Activated naive CD4-positive, alpha-beta T cell treated with anti-CD3 and anti-CD28 coated beads, Interleukin-2, amount 50 U/mL, for 24 hours (primary cell): ENCODE data around the gene EFL1.
"Not testable (repeated sequence)": the region's sequence is repeated elsewhere in the genome, so short reads cannot be mapped to it uniquely, and the experiment has no call there.

Source experiments
- H3K27ac Mint-ChIP-seq: one replicate; pipeline ENCODE4 v1.8.0; 2021; ENCODE audit warnings: mild to moderate bottlenecking, mixed read lengths
- H3K27me3 Mint-ChIP-seq: one replicate; pipeline ENCODE4 v1.8.0; 2021; ENCODE audit warnings: mixed read lengths
- H3K36me3 Mint-ChIP-seq: one replicate; pipeline ENCODE4 v1.8.0; 2021; ENCODE audit warnings: mixed read lengths
- H3K4me1 Mint-ChIP-seq: one replicate; pipeline ENCODE4 v1.8.0; 2021; ENCODE audit warnings: mixed read lengths
- H3K4me3 Mint-ChIP-seq: one replicate; pipeline ENCODE4 v1.8.0; 2021; ENCODE audit warnings: mild to moderate bottlenecking, mixed read lengths
- H3K9me3 Mint-ChIP-seq: one replicate; pipeline ENCODE4 v1.8.0; 2021; ENCODE audit warnings: mixed read lengths

The EFL1 gene

DNA sequence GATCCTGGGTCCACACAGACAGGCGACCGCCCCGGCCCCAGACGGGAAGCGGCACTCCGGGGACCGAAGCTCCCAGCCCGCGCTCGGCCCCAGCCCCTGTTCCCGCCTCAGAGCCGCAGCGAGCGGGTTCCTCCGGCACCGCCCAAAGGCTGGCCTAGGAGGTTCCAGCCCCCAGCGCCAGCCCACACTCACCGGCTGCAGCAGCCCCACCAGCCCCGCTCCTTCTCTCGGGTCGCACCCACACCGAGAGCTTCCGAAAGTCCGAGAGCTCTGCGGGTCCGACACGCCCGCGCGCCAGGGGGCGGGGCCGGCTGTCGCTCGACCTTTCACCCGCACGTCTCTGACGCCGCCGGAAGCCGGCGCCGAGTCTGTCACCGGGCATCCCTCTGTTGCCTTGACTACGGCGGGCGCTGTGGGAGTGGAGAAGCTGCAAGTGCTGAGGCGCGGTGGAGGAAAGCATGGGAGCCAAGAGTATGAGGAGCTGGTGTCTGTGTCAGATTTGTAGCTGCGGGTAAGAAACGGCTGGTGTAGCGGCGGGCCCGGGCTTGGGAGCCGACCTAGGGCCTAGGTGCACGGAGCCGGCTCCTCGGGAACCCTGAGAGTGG lies at the start of gene EFL1, which contains the start of gene SAXO2:
Gene EFL1, minus strand, starts transcription at position 313 of the 605 bp plus-strand sequence. CDS start 956 bp downstream, outside the sequence.
Gene SAXO2, plus strand, starts transcription at position 397 of the 605 bp plus-strand sequence. Its CDS starts 62 bp downstream, at position 459.
- peak within 1 kb of the TSS; percentile 82 for H3K27ac Mint-ChIP-seq
- peaks cover 13% of the 10 kb centered on the region for H3K36me3 Mint-ChIP-seq
- no peaks in the 10 kb centered on the region for H3K27me3 Mint-ChIP-seq
- no peaks in the 10 kb centered on the region for H3K9me3 Mint-ChIP-seq
- H3K4me1 Mint-ChIP-seq: peaks cover 31% of the 10 kb centered on the region
- peak within 1 kb of the TSS; percentile 92 for H3K4me3 Mint-ChIP-seq

DNA sequence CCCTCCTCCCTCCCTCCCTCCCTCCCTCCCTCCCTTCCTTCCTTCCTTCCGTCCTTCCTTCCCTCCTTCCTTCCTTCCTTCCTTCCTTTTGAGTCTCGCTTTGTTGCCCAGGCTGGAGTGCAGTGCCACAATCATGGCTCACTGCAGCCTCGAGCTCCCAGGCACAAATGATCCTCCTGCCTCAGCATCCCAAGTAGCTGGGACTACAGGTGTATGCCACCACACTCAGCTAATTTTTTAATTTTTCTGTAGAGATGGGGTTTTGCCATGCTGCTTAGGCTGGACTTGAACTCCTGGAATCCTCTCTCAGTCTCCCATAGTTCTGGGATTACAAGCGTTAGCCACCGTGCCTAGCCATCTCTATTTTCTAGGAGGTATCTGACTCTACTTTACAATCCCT lies 48.8 kb upstream of the EFL1 start:
- H3K27ac Mint-ChIP-seq: peak overlapping the region; percentile 70
- H3K9me3 Mint-ChIP-seq, H3K36me3 Mint-ChIP-seq, H3K4me1 Mint-ChIP-seq, H3K4me3 Mint-ChIP-seq, H3K27me3 Mint-ChIP-seq: not testable (repeated sequence)

DNA sequence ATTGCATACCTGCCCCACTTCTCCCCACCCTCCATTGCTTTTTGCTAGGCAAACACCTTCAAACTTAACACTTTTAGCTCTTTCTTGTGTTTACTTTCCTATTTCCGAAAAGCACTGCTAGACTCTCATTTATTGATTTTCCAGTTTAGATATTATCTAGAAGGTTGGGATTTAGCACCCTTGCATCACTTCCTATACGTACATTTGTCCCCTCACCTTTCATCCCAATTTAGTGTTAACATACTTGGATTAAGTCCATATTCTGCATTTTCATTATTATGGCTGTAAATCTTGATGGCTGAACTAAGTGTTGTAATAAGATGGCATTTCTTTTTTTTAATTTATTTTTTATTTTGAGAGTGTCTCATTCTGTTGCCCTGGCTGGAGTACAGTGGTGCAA lies 47.3 kb upstream of the EFL1 start:
- Mint-ChIP-seq H3K9me3 (no peaks in the 10 kb centered on the region), H3K4me3 (no peak overlapping the region), H3K36me3 (peaks cover 6% of the 10 kb centered on the region), H3K27ac (no peak overlapping the region), H3K27me3 (no peaks in the 10 kb centered on the region), H3K4me1 (no peaks in the 10 kb centered on the region)

DNA sequence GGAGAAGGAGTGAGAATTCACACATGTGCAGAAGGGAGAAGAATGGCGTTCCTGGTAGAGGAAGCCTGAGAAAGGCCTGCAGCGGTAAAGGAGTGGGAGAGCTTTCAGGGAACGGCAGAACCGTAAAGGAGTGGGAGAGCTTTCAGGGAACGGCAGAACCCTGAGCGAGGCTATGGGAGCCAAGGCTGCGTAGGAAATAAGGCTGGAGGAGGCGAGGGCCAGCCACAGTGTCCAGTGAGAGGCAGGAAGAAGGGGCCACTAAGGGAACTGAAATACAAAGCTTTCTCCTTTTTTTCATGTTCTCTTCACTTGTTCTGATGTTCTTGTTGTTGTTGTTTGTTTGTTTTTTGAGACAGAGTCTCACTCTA lies 45.2 kb upstream of the EFL1 start:
- Mint-ChIP-seq H3K27me3 (no peaks in the 10 kb centered on the region), H3K27ac (no peak overlapping the region), H3K4me1 (no peaks in the 10 kb centered on the region)

DNA sequence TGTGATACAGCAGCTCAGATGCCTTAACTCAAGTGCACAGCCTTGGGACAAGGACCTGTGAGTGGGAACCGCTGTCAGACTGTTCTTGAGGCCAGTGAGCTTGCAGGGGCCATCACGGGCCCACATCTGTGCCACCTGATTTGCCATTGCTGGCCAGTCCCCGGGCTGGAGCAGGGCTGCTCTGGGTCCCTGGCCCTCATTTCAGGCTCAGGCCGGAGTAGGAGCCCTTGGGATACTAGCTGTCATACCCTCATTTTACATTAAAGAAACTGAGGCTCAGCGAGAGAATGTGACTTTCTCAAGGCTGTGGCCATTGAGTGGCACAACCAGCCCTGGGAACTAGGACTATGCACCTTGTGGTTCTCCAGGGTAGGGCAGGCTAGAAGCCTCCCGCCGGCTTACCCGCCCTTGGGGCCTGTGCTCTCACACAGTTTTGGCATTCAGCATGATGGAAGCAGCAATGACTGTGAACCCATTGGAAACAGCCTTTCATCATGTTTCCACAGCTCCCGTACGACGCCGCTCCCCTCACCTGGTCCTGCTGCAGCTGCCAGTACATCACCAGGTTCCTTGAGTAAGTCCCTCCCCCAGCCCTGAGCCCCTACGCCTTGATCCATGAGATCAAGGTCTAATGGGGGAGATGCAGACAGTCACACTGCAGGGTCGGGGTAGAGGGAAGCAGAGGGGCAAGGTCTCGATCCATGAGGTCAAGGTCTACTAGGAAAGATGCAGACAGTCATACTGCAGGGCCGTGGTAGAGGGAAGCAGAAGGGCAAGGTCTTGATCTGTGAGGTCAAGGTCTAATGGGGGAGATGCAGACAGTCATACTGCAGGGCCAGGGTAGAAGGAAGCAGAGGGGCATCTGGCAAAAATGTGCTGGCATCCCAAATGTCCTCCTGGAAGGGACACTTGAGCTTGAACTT lies 44.5 kb upstream of the EFL1 start:
- Mint-ChIP-seq H3K9me3 (no peaks in the 10 kb centered on the region), H3K4me1 (no peaks in the 10 kb centered on the region), H3K4me3 (no peak overlapping the region), H3K27ac (no peak overlapping the region), H3K36me3 (peaks cover 6% of the 10 kb centered on the region), H3K27me3 (no peaks in the 10 kb centered on the region)

More for the DNA sequence above, 45.2 kb upstream of the EFL1 start:
- Mint-ChIP-seq H3K9me3 (no peaks in the 10 kb centered on the region), H3K4me3 (no peak overlapping the region), H3K36me3 (peaks cover 6% of the 10 kb centered on the region)

DNA sequence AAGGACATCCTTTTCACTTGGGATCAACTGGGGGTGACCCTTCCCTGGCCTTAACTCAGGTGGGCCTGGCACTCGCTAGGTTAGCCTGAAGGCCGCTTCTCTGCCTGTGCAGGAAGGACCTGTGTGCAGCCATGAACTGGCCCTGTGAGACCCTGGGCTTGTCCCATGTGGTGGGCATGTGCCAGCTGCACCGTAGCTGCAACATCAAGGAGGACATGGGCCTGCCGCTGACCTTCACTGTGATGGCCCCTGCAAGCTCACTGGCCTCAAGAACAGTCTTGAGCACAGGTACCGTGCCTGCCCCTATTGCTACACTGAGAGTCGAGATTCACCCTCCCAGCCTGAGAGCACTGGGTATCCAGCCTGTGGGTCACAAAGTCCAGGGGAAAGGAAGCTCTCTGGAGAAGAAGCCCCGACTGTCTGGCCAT lies 43.1 kb upstream of the EFL1 start:
- H3K27me3 Mint-ChIP-seq: no peaks in the 10 kb centered on the region
- H3K4me3 Mint-ChIP-seq: no peak overlapping the region
- no peak overlapping the region for H3K27ac Mint-ChIP-seq
- H3K9me3 Mint-ChIP-seq: no peaks in the 10 kb centered on the region
- no peaks in the 10 kb centered on the region for H3K4me1 Mint-ChIP-seq
- H3K36me3 Mint-ChIP-seq: peaks cover 3% of the 10 kb centered on the region

DNA sequence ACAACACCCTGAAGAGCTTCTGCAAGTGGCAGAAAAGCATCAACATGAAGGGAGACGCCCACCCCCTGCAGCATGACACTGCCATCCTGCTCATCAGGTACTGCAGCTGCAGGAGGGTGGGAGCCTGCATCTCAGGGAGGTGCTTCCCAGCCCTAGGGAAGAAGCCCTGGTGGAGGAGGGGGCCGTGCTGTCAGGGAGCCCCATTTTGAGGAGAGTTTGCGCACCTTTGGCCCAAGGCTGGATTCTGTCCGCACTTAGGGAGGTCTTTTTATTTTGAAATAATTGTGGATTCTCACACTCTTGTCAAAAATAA lies 42.2 kb upstream of the EFL1 start:
- Mint-ChIP-seq H3K9me3 (no peaks in the 10 kb centered on the region), H3K4me1 (no peaks in the 10 kb centered on the region), H3K27me3 (no peaks in the 10 kb centered on the region), H3K4me3 (no peak overlapping the region), H3K36me3 (no peaks in the 10 kb centered on the region), H3K27ac (no peak overlapping the region)

DNA sequence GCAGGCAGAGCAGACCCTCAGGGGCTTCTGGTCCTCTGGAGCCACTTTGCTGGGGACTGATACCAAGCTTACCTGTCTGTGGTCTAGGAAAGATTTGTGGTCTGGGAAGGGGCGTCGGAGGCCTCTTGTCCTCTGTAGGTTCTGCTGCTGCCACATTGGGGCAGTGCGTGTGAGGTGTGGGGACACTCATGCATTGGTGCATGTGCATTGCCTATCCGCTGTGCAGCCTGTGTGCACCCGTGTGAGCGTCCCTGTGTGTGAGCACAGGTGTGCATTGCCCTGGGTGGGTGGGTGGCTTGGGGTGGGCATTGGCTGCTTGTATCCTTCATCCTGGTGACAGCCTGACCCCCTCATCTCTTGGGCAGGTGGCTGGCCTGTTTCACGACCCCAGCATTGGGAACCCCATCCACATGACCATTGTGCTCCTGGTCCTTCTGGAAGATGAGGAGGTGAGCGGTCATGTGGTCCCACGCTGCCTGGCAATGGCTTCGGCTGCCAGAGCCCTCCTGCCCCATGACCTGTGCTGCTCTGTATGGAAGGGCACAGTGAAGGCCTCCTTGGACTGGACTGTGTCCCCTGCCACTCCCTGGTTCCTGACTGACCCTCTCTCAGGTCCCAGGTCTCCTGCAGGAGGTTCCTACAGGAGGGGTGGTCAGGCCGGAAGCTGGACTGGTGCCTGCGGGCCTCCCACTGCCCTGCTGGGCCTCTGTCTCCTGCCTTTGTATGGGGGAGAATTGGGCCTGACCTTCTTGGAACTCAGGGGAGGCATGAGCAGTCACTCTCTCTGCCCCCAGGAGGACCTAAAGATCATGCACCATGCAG lies 41.6 kb upstream of the EFL1 start:
- Mint-ChIP-seq H3K4me3 (no peak overlapping the region), H3K27me3 (no peaks in the 10 kb centered on the region), H3K27ac (no peak overlapping the region), H3K36me3 (no peaks in the 10 kb centered on the region), H3K9me3 (no peaks in the 10 kb centered on the region), H3K4me1 (no peaks in the 10 kb centered on the region)

DNA sequence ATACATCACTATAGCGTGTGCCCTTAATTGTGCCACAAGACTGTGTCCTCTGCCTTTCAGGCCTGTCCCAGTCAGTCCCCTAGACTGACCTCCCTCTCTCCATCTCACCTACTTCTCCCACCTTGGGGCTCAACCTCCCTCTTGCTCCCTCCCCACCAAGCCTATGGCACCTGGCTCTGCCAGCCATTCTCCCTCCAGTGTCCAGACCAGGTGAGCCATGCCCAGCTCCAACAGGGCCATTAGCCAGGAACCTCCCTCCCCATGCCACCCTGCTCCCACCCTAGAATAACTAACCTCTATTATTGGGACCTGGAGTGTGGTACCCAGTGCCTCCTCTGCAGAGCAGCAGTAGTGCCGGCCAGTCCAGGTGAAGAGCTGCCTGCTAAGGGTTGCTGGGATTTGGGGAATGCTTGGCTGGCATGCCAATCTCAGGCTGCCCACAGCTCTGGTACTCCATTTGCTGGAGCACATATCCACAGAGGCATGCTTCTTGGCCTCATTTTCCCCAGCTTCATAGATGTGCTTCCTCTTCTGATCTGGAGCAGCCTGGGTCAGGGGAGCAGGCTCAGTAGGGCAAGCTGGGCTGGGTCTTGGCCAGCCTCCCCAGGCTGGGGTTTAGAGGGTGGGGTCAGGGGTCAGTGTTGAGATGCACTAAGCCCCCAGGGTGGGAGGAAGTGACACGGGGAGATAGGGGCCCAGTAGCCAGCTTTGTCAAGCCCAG lies 38.9 kb upstream of the EFL1 start:
- no peak overlapping the region for H3K27ac Mint-ChIP-seq
- no peaks in the 10 kb centered on the region for H3K9me3 Mint-ChIP-seq
- H3K4me1 Mint-ChIP-seq: peaks cover 14% of the 10 kb centered on the region
- no peaks in the 10 kb centered on the region for H3K36me3 Mint-ChIP-seq
- no peaks in the 10 kb centered on the region for H3K27me3 Mint-ChIP-seq
- H3K4me3 Mint-ChIP-seq: no peak overlapping the region

DNA sequence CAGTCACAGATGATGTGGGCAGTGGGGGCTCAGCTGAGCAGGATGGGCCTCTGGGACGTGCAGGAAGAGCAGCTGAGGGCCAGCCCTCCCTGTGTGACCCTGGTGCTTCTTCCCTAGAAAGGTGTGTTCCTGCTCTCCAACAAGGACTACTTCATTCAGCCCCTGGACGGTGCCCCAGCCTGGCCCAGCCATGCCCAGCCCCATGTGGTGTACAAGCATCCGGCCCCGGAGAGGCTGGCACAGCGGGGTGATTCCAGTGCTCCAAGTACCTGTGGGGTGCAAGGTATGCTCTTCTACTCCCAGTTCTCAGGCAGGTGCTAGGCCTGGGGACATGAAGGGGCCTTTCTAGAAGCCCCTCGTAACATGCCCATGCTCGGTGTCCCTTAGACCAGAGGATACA lies 38.3 kb upstream of the EFL1 start:
- H3K27ac Mint-ChIP-seq: no peak overlapping the region
- H3K27me3 Mint-ChIP-seq: no peaks in the 10 kb centered on the region
- H3K9me3 Mint-ChIP-seq: no peaks in the 10 kb centered on the region
- peaks cover 14% of the 10 kb centered on the region for H3K4me1 Mint-ChIP-seq
- H3K36me3 Mint-ChIP-seq: no peaks in the 10 kb centered on the region
- H3K4me3 Mint-ChIP-seq: no peak overlapping the region

DNA sequence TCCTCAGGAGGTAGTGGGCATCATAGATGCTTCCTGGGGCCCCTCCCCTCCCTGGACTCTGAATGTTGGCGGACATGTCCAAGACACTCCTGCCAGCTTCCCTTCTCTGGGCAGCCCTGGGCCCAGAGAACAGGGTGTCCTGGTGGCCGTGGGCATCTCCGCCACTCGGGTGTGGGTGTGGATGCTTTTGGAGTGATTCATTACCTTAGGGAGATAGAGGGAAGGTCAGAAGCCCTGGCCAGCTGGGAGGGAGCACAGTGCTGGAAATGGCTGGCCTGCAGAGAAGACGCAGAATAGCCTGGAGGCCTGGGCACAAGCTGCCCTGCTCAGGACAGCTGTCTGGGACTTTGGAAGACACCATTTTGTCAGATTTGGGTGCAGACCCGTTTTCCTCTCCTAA lies 37.8 kb upstream of the EFL1 start:
- not testable (repeated sequence) for H3K9me3 Mint-ChIP-seq, H3K27me3 Mint-ChIP-seq, H3K27ac Mint-ChIP-seq, H3K36me3 Mint-ChIP-seq, H3K4me3 Mint-ChIP-seq
- H3K4me1 Mint-ChIP-seq: peaks cover 14% of the 10 kb centered on the region

DNA sequence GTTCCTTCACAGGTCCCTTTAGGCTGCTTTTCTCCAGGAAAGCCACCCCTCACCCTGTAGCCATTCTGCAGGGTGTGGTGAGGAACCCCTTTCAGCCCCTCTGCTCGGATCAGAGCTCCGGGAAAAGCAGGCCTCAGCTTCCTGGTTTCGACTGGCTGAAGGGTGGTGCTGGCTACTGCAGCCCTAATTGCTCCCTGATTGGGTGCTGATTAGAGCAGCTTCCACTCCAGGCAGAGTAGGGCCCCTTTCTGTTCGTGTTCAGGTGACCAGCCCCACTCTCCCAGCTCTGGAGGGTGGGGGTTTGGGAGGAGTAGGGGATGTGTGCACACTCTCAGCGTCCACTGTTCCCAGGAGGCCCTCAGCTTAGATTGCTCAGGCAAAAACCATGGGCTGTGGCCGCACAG lies 37.0 kb upstream of the EFL1 start:
- not testable (repeated sequence) for H3K9me3 Mint-ChIP-seq, H3K36me3 Mint-ChIP-seq, H3K27ac Mint-ChIP-seq

DNA sequence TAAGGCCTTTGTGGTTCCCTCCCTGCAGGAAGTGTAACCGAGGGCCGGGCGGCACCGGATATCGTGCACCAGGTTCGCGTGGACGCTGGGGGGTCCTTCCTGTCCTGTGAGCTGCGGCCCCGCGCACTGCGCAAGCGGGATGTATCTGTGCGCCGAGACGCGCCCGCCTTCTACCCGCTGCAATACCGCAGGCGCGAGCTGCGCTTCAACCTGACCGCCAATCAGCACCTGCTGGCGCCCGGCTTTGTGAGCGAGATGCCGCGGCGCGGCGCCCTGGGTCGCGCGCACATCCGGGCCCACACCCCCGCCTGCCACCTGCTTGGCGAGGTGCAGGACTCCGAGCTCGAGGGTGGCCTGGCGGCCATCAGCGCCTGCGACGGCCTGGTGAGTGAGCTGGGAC lies 36.0 kb upstream of the EFL1 start:
- Mint-ChIP-seq H3K27ac (no peak overlapping the region), H3K27me3 (no peaks in the 10 kb centered on the region), H3K36me3 (no peaks in the 10 kb centered on the region), H3K9me3 (no peaks in the 10 kb centered on the region), H3K4me1 (peaks cover 14% of the 10 kb centered on the region), H3K4me3 (peak overlapping the region; percentile 26)

More for the DNA sequence above, 37.0 kb upstream of the EFL1 start:
- H3K27me3 Mint-ChIP-seq, H3K4me3 Mint-ChIP-seq: not testable (repeated sequence)
- H3K4me1 Mint-ChIP-seq: peaks cover 14% of the 10 kb centered on the region

DNA sequence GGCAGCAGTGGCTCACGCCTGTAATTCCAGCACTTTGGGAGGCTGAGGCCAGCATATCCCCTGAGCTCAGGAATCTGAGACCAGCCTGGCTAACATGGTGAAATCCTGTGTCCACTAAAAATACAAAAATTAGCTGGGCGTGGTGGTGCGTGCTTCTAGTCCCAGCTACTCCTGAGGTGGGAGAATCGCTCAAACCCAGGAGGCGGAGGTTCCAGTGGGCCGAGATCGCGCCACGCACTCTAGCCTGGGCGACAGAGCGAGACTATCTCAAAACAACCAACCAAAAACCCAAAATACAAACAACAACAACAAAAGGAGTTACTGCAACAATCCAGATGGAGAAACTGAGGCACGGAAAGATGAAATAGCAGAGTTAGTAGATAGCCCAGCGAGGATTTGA lies 35.5 kb upstream of the EFL1 start:
- H3K4me3 Mint-ChIP-seq: peak overlapping the region; percentile 63
- H3K9me3 Mint-ChIP-seq: no peaks in the 10 kb centered on the region
- H3K4me1 Mint-ChIP-seq: peaks cover 14% of the 10 kb centered on the region
- no peaks in the 10 kb centered on the region for H3K27me3 Mint-ChIP-seq
- H3K27ac Mint-ChIP-seq: no peak overlapping the region
- no peaks in the 10 kb centered on the region for H3K36me3 Mint-ChIP-seq

DNA sequence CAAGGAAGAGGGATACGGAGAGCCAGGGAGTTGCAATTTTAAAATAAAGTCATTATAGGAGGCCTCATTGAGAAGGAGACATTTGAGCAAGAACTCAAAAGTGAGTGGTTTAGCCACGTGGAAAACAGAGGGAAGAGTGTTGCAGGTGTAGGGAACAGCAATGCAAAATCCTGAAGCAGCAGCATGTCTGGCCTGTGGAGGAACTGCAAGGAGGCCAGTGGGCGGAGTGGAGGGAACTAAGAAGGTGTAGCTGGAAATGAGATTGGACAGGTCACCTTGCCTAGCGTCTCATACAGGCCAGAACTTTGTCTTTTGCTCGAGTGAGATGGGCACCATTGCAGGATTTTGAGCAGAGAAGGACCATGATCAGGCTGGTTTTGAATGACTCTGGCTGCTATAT lies 35.0 kb upstream of the EFL1 start:
- Mint-ChIP-seq H3K4me1 (peaks cover 14% of the 10 kb centered on the region), H3K9me3 (no peaks in the 10 kb centered on the region), H3K27ac (peak overlapping the region; percentile 46), H3K36me3 (no peaks in the 10 kb centered on the region), H3K27me3 (no peaks in the 10 kb centered on the region), H3K4me3 (peak overlapping the region; percentile 31)
